ENCODE results near the gene SH3RF3.

DNA sequence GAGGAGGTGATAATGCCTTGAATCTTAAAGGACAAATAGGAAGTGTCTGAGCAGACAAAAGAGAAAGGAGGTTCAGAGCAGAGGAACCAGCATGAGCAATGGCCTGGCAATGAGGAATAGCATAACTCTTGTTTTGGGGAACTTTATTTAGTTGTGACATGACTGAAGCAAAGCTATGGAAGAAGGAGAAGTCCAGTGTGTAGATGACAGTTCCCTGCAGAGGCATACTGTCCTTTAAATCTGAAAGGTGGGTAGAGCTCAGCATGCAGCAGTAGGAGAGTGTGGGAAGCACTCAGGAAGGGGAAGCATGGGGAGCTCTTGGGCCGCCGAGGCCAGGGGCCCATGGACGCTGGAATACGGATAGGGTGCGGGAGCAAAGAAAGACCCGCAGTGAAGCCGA is 311.0 kb downstream of the SH3RF3 start:
- TF ChIP-seq POLR2A (IDR thresholded peaks at IDR 0.05) (no peak), CTCF (IDR thresholded peaks at IDR 0.05) (no peak)
